GM12878 (cell line): ENCODE results near the gene MAX. TPM values are rescaled to one million over a fixed set of nuclear protein-coding genes. Genes with fewer than 3 reads are reported as not detected.

Experiments
- BMI1 ChIP-seq: fragments of 450-650 bp; IDR thresholded peaks from 2 replicates; pipeline ENCODE4 v1.6.1; 2016; ENCODE audit warnings: mild to moderate bottlenecking, moderate library complexity, borderline replicate concordance
- CBX3 ChIP-seq: fragments of 200-600 bp; sonication (generic); IDR thresholded peaks from 2 replicates; pipeline ENCODE4 v1.6.1; 2016; ENCODE audit warnings: low read depth, borderline replicate concordance
- CBX5 ChIP-seq: sonication (generic); IDR thresholded peaks from 2 replicates; pipeline ENCODE4 v1.6.1; 2016; ENCODE audit warnings: low read depth, moderate library complexity, mild to moderate bottlenecking, inconsistent platforms
- CHD1 ChIP-seq: IDR thresholded peaks from 2 replicates; pipeline ENCODE4 v1.6.1; 2012; ENCODE audit warnings: low read depth, low read length, improper control_type of control experiment
- EED ChIP-seq: sonication (generic); IDR thresholded peaks from 2 replicates; pipeline ENCODE4 v1.6.1; 2016; ENCODE audit warnings: antibody characterized with exemption, low read depth
- FOS ChIP-seq: IDR thresholded peaks from 3 replicates; pipeline ENCODE4 v1.6.1; 2011; ENCODE audit warnings: borderline replicate concordance; ENCODE audit not compliant: insufficient read length; ENCODE audit errors: extremely low read depth
- IKZF1 ChIP-seq: fragments of 450-650 bp; conservative IDR thresholded peaks from 2 replicates; pipeline ENCODE4 v1.6.1; 2017; ENCODE audit warnings: antibody characterized with exemption, mild to moderate bottlenecking
- MYB ChIP-seq: fragments of 150-350 bp; IDR thresholded peaks from 2 replicates; pipeline ENCODE4 v1.6.1; 2014; ENCODE audit warnings: mild to moderate bottlenecking, low read depth, low read length, borderline replicate concordance
- MYC ChIP-seq: IDR thresholded peaks from 2 replicates; pipeline ENCODE4 v1.6.1; 2011; ENCODE audit warnings: mild to moderate bottlenecking, low read length, moderate library complexity, inconsistent platforms; ENCODE audit not compliant: insufficient read depth, insufficient replicate concordance, insufficient read length, severe bottlenecking
- PAX8 ChIP-seq: fragments of 450-650 bp; IDR thresholded peaks from 2 replicates; pipeline ENCODE4 v1.6.1; 2017; ENCODE audit warnings: mild to moderate bottlenecking, moderate library complexity
- RUNX3 ChIP-seq: IDR thresholded peaks from 2 replicates; pipeline ENCODE4 v1.6.1; 2012; ENCODE audit warnings: low read length, inconsistent platforms
- SIX5 ChIP-seq: IDR thresholded peaks from 2 replicates; pipeline ENCODE4 v1.6.1; 2011; ENCODE audit warnings: mild to moderate bottlenecking, low read depth, low read length, moderate library complexity; ENCODE audit not compliant: severe bottlenecking
- ZBED1 ChIP-seq: IDR thresholded peaks from 2 replicates; pipeline ENCODE4 v1.6.1; 2016; ENCODE audit warnings: borderline replicate concordance
- ZNF217 ChIP-seq: fragments of 450-650 bp; IDR thresholded peaks from 2 replicates; pipeline ENCODE4 v1.6.1; 2017; ENCODE audit warnings: antibody characterized with exemption, mild to moderate bottlenecking
- ZNF24 ChIP-seq: fragments of 450-650 bp; IDR thresholded peaks from 2 replicates; pipeline ENCODE4 v1.6.1; 2017; ENCODE audit warnings: antibody characterized with exemption, mild to moderate bottlenecking
- ZSCAN29 ChIP-seq: fragments of 450-650 bp; IDR thresholded peaks from 2 replicates; pipeline ENCODE4 v1.6.1; 2017; ENCODE audit warnings: mild to moderate bottlenecking, moderate library complexity
- polyA plus RNA-seq, 11 experiments: library from polyadenylated mRNA; depleted of rRNA in 4 of 11; unstranded in 6 of 11; stranded (reverse) in 5 of 11; fragments of >200 nt; fragmentation: Nextera tagmentation in 4 of 11; fragmentation: Illumina TruSeq in 1 of 11; extraction: Ambion mirVana in 4 of 11; extraction: Trizol in 1 of 11; gene quantifications; 1 replicate in 1 of 11; 2 replicates in 10 of 11; pipeline versions ENCODE4 v1.2.1 to v1.2.3, GENCODE V29; 2011 to 2016; ENCODE audit warnings: inconsistent platforms in 2 of 11, missing spikeins in 2 of 11, low read depth in 1 of 11
- total RNA-seq, 4 experiments: library from RNA; depleted of rRNA in 3 of 4; stranded (reverse); fragments of >200 nt in 3 of 4; fragmentation: Illumina TruSeq in 1 of 4; extraction: Trizol in 1 of 4; gene quantifications; 2 replicates each; pipeline versions ENCODE4 v1.2.1 to v1.2.3, GENCODE V29; 2013 to 2021
- TF ChIP-seq, protein P1 (sequence below): fragments of 450-650 bp; IDR thresholded peaks from 2 replicates; pipeline ENCODE4 v1.6.1; 2018; ENCODE audit warnings: mild to moderate bottlenecking, low read depth, moderate library complexity; ENCODE audit not compliant: partially characterized antibody
- TF ChIP-seq, protein P2 (sequence below): fragments of 450-650 bp; IDR thresholded peaks from 2 replicates; pipeline ENCODE4 v1.6.1; 2016; ENCODE audit warnings: mild to moderate bottlenecking, moderate library complexity, borderline replicate concordance
- TF ChIP-seq, protein P3 (sequence below): fragments of 450-650 bp; IDR thresholded peaks from 2 replicates; pipeline ENCODE4 v1.6.1; 2017; ENCODE audit warnings: mild to moderate bottlenecking, low read depth, inconsistent platforms; ENCODE audit not compliant: poor library complexity, severe bottlenecking
- TF ChIP-seq, protein P4 (sequence below): fragments of 150-350 bp; IDR thresholded peaks from 2 replicates; pipeline ENCODE4 v1.6.1; 2014; ENCODE audit warnings: mild to moderate bottlenecking, low read depth, low read length

MAX gene
- total and polyA plus RNA-seq, 10 of the 15 experiments (the other 5 are each of a cell fraction or from before 2014, with no cell fraction given): 21.5 to 122 (median 67.5) TPM

DNA sequence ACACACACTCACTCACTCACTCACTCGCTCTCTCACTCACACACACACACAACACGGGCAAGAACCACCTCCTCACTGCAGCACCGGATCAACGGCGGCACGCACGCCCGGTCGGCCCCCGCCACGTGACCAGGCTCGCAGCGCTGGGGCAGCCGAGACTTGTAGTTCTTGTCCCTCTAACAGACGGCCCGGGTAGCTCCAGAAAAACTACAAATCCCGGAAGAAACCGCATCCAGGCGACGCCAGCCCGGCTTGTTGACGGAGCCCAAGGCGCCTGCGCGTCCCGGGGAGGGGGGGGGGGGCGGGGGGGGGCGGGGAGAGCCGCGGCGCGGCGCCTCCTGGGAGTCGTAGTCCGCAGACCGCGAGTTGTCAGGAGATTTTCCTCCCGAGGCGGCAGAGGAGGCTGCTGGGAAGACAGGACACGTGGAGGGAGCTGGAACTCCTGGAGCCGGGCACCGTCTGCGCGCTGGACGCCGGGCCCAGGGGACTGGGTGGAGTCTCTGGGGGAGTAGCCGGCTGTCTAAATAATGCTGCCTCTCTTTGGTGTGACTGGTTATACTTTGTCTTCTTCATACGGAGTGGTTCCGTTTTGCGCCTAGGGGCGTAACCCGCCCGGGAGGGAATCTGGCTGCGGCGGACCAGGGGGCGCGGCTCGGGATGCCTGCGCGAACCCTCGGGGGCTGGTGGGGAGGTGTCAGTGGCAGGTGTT, at the start of gene MAX (continued):
- TF ChIP-seq, protein P1, sequence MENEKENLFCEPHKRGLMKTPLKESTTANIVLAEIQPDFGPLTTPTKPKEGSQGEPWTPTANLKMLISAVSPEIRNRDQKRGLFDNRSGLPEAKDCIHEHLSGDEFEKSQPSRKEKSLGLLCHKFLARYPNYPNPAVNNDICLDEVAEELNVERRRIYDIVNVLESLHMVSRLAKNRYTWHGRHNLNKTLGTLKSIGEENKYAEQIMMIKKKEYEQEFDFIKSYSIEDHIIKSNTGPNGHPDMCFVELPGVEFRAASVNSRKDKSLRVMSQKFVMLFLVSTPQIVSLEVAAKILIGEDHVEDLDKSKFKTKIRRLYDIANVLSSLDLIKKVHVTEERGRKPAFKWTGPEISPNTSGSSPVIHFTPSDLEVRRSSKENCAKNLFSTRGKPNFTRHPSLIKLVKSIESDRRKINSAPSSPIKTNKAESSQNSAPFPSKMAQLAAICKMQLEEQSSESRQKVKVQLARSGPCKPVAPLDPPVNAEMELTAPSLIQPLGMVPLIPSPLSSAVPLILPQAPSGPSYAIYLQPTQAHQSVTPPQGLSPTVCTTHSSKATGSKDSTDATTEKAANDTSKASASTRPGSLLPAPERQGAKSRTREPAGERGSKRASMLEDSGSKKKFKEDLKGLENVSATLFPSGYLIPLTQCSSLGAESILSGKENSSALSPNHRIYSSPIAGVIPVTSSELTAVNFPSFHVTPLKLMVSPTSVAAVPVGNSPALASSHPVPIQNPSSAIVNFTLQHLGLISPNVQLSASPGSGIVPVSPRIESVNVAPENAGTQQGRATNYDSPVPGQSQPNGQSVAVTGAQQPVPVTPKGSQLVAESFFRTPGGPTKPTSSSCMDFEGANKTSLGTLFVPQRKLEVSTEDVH: no peak
- TF ChIP-seq MYB (0 out of 2 replicates have a peak, but pooled peaks have one; percentile 32), CBX3 (no peak), FOS (no peak), ZNF24 (no peak), CBX5 (no peak), SIX5 (peak; percentile 96), BMI1 (no peak), MYC (peak; percentile 33), PAX8 (no peak), ZNF217 (no peak), CHD1 (no peak), EED (peak; percentile 18; the same call in 1 of the 2 replicates), ZBED1 (no peak), IKZF1 (peak; percentile 98), RUNX3 (peak; percentile 86), ZSCAN29 (no peak)
- TF ChIP-seq, protein P2, sequence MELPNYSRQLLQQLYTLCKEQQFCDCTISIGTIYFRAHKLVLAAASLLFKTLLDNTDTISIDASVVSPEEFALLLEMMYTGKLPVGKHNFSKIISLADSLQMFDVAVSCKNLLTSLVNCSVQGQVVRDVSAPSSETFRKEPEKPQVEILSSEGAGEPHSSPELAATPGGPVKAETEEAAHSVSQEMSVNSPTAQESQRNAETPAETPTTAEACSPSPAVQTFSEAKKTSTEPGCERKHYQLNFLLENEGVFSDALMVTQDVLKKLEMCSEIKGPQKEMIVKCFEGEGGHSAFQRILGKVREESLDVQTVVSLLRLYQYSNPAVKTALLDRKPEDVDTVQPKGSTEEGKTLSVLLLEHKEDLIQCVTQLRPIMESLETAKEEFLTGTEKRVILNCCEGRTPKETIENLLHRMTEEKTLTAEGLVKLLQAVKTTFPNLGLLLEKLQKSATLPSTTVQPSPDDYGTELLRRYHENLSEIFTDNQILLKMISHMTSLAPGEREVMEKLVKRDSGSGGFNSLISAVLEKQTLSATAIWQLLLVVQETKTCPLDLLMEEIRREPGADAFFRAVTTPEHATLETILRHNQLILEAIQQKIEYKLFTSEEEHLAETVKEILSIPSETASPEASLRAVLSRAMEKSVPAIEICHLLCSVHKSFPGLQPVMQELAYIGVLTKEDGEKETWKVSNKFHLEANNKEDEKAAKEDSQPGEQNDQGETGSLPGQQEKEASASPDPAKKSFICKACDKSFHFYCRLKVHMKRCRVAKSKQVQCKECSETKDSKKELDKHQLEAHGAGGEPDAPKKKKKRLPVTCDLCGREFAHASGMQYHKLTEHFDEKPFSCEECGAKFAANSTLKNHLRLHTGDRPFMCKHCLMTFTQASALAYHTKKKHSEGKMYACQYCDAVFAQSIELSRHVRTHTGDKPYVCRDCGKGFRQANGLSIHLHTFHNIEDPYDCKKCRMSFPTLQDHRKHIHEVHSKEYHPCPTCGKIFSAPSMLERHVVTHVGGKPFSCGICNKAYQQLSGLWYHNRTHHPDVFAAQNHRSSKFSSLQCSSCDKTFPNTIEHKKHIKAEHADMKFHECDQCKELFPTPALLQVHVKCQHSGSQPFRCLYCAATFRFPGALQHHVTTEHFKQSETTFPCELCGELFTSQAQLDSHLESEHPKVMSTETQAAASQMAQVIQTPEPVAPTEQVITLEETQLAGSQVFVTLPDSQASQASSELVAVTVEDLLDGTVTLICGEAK: peak; percentile 35; the same call in 1 of the 2 replicates
- TF ChIP-seq, protein P3, sequence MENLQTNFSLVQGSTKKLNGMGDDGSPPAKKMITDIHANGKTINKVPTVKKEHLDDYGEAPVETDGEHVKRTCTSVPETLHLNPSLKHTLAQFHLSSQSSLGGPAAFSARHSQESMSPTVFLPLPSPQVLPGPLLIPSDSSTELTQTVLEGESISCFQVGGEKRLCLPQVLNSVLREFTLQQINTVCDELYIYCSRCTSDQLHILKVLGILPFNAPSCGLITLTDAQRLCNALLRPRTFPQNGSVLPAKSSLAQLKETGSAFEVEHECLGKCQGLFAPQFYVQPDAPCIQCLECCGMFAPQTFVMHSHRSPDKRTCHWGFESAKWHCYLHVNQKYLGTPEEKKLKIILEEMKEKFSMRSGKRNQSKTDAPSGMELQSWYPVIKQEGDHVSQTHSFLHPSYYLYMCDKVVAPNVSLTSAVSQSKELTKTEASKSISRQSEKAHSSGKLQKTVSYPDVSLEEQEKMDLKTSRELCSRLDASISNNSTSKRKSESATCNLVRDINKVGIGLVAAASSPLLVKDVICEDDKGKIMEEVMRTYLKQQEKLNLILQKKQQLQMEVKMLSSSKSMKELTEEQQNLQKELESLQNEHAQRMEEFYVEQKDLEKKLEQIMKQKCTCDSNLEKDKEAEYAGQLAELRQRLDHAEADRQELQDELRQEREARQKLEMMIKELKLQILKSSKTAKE: no peak
- TF ChIP-seq, protein P4, sequence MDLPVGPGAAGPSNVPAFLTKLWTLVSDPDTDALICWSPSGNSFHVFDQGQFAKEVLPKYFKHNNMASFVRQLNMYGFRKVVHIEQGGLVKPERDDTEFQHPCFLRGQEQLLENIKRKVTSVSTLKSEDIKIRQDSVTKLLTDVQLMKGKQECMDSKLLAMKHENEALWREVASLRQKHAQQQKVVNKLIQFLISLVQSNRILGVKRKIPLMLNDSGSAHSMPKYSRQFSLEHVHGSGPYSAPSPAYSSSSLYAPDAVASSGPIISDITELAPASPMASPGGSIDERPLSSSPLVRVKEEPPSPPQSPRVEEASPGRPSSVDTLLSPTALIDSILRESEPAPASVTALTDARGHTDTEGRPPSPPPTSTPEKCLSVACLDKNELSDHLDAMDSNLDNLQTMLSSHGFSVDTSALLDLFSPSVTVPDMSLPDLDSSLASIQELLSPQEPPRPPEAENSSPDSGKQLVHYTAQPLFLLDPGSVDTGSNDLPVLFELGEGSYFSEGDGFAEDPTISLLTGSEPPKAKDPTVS: no peak
